Breast epithelium (tissue), 3 donors: ENCODE results near the gene DPYD.

ENCODE experiments used
- POLR2A ChIP-seq: fragments of 450-650 bp; IDR thresholded peaks from one replicate; pipeline ENCODE4 v1.6.1; 2016; ENCODE audit warnings: antibody characterized with exemption, mild to moderate bottlenecking, moderate library complexity
- TF ChIP-seq, protein P1 (sequence below), 3 donors: fragments of 450-650 bp; IDR thresholded peaks; one replicate each; pipeline ENCODE4 v1.5.1; 2016 to 2017; ENCODE audit warnings: antibody characterized with exemption in 3 of 3, mild to moderate bottlenecking in 3 of 3, moderate library complexity in 3 of 3

- TF ChIP-seq, protein P1, sequence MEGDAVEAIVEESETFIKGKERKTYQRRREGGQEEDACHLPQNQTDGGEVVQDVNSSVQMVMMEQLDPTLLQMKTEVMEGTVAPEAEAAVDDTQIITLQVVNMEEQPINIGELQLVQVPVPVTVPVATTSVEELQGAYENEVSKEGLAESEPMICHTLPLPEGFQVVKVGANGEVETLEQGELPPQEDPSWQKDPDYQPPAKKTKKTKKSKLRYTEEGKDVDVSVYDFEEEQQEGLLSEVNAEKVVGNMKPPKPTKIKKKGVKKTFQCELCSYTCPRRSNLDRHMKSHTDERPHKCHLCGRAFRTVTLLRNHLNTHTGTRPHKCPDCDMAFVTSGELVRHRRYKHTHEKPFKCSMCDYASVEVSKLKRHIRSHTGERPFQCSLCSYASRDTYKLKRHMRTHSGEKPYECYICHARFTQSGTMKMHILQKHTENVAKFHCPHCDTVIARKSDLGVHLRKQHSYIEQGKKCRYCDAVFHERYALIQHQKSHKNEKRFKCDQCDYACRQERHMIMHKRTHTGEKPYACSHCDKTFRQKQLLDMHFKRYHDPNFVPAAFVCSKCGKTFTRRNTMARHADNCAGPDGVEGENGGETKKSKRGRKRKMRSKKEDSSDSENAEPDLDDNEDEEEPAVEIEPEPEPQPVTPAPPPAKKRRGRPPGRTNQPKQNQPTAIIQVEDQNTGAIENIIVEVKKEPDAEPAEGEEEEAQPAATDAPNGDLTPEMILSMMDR (IDR thresholded peaks at IDR 0.05): no peak
- TF ChIP-seq POLR2A: no peak
These were observed 339.2 kb downstream of the DPYD start for GRCh38 chr1:97581614-97582051.
